ENCODE data around the gene TAF3. TPM values are rescaled to one million over a fixed set of nuclear protein-coding genes. Genes with fewer than 3 reads are reported as not detected.
A peak's percentile ranks its signal among the peaks of the same experiment; 100 is the strongest.

TAF3 gene
- polyA plus RNA-seq, 1 donor (not counting 4 experiments of a cell fraction or from before 2014, with no cell fraction given): 2.0 TPM

DNA sequence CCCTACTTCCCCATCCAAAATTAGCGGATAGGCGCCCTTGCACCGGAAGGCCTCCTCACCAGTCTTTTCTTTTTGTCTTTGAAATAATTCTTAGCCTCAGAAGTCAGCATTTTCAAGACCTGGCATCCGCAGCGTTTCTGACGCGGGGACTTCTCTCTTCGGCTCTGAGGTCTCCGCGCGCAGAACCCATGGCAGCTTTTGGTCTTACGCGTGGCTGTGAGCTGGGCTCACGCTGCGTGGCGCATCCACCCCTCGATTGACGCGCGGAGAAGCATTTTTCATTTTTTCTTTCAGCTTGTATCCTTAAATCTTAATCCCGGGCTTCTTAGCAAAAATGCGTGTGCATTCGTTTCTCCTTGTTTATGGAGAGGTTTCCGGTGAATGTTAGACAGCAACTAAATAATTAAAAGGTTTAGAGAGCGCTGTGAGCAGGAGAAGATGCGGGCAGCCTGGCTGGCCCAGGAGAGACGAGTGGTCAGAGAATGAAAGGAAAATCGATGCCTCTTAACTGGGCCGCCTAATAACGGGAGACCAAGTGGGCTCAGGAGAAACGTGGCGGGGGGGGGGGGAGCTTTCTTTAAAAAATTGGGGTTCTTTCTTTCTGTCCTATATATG is 234.1 kb downstream of the TAF3 start:
- no peaks in the 10 kb centered on the region for H3K9me3 ChIP-seq (ENCODE audit: control insufficient read depth, low read depth, low read length)
- dilution Hi-C loops (cut with MboI; ENCODE audit: extremely low pct_ligation_motif_present, low sequenced_read_pairs): no loop called here
- H3K36me3 ChIP-seq (ENCODE audit: control insufficient read depth in 2 of 2, extremely low read depth in 1 of 2, insufficient read depth in 2 of 2, low read length in 2 of 2): no peaks in the 10 kb centered on the region
- H4K20me1 ChIP-seq (ENCODE audit: control insufficient read depth, extremely low read depth, insufficient read depth, low read length): no peaks in the 10 kb centered on the region
- no peak overlapping the region for H2AFZ ChIP-seq (ENCODE audit: control insufficient read depth, low read length)
- H3K9ac ChIP-seq (ENCODE audit: control insufficient read depth, extremely low read depth, insufficient read depth, low read length): peak overlapping the region; percentile 37
- H3K79me2 ChIP-seq (ENCODE audit: control insufficient read depth, insufficient read depth, low read length): peaks cover 29% of the 10 kb centered on the region
- FAIRE-seq (no peak), DNase-seq (ENCODE audit: low read depth, low spot score) (no peak)
- H3K27me3 ChIP-seq (ENCODE audit: control insufficient read depth, extremely low read depth, insufficient read depth, low read length): peaks cover 12% of the 10 kb centered on the region
- H3K4me1 ChIP-seq (ENCODE audit: control insufficient read depth, extremely low read depth, insufficient read depth, low read length): peaks cover 3% of the 10 kb centered on the region
- H3K4me3 ChIP-seq (ENCODE audit: control insufficient read depth in 2 of 3, extremely low read depth in 1 of 3, insufficient read depth in 2 of 3, low read depth in 1 of 3, low read length in 3 of 3): peak overlapping the region in 1 of 3 experiments; percentile 19
- H3K4me2 ChIP-seq (ENCODE audit: control insufficient read depth, extremely low read depth, insufficient read depth, low read depth, low read length): peak overlapping the region; percentile 37
- peak overlapping the region; percentile 14 for H3K27ac ChIP-seq (ENCODE audit: control insufficient read depth, insufficient read depth, low read length)
- H3K9me1 ChIP-seq (ENCODE audit: control insufficient read depth, extremely low read depth, insufficient read depth, low read length): no peaks in the 10 kb centered on the region
- TF ChIP-seq, protein P1, sequence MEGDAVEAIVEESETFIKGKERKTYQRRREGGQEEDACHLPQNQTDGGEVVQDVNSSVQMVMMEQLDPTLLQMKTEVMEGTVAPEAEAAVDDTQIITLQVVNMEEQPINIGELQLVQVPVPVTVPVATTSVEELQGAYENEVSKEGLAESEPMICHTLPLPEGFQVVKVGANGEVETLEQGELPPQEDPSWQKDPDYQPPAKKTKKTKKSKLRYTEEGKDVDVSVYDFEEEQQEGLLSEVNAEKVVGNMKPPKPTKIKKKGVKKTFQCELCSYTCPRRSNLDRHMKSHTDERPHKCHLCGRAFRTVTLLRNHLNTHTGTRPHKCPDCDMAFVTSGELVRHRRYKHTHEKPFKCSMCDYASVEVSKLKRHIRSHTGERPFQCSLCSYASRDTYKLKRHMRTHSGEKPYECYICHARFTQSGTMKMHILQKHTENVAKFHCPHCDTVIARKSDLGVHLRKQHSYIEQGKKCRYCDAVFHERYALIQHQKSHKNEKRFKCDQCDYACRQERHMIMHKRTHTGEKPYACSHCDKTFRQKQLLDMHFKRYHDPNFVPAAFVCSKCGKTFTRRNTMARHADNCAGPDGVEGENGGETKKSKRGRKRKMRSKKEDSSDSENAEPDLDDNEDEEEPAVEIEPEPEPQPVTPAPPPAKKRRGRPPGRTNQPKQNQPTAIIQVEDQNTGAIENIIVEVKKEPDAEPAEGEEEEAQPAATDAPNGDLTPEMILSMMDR (optimal IDR thresholded peaks at IDR 0.05 in 1 of 3, IDR thresholded peaks at IDR 0.05 in 1 of 3, conservative IDR thresholded peaks at IDR 0.05 in 1 of 3; ENCODE audit: extremely low read depth in 1 of 3, insufficient read depth in 2 of 3, low read length in 3 of 3): no peak
- no peak for TF ChIP-seq EZH2 (IDR thresholded peaks at IDR 0.05; ENCODE audit: low read length)

DNA sequence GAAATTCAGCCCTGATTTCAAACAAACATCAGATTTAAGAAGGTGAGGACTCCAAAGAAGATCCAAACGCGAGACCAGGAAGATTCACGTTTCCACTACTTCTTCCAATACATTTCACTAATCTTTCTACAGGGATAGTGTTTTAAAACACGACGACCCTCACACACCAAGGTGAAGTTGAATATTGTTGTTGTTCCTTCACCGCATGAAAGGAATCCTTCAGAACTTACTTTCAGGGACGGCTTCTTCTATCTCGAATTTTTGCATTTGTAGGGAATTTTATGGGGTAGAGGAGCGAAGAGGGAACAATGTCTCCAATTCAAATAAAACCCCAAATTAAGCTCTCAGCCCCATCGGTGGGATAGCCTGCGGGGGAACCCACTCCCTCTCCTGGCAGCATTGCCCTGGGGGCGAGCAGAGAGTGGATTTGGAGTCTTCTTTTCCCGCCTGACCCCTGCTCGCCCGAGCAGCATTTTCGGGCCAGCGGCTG is 234.7 kb downstream of the TAF3 start:
- H3K4me1 ChIP-seq (ENCODE audit: control insufficient read depth, extremely low read depth, insufficient read depth, low read length): peaks cover 8% of the 10 kb centered on the region
- no peaks in the 10 kb centered on the region for H3K9me1 ChIP-seq (ENCODE audit: control insufficient read depth, extremely low read depth, insufficient read depth, low read length)
- dilution Hi-C loops (cut with MboI; ENCODE audit: extremely low pct_ligation_motif_present, low sequenced_read_pairs): no loop called here
- H4K20me1 ChIP-seq (ENCODE audit: control insufficient read depth, extremely low read depth, insufficient read depth, low read length): no peaks in the 10 kb centered on the region
- H3K79me2 ChIP-seq (ENCODE audit: control insufficient read depth, insufficient read depth, low read length): peaks cover 34% of the 10 kb centered on the region
- H3K9me3 ChIP-seq (ENCODE audit: control insufficient read depth, low read depth, low read length): no peaks in the 10 kb centered on the region
- no peak overlapping the region for H2AFZ ChIP-seq (ENCODE audit: control insufficient read depth, low read length)
- no peak overlapping the region for H3K9ac ChIP-seq (ENCODE audit: control insufficient read depth, extremely low read depth, insufficient read depth, low read length)
- no peak overlapping the region for H3K27ac ChIP-seq (ENCODE audit: control insufficient read depth, insufficient read depth, low read length)
- DNase-seq (ENCODE audit: low read depth, low spot score) (no peak), FAIRE-seq (no peak)
- H3K4me3 ChIP-seq (ENCODE audit: control insufficient read depth in 2 of 3, extremely low read depth in 1 of 3, insufficient read depth in 2 of 3, low read depth in 1 of 3, low read length in 3 of 3): no peak overlapping the region
- no peaks in the 10 kb centered on the region for H3K36me3 ChIP-seq (ENCODE audit: control insufficient read depth in 2 of 2, extremely low read depth in 1 of 2, insufficient read depth in 2 of 2, low read length in 2 of 2)
- peaks cover 11% of the 10 kb centered on the region for H3K27me3 ChIP-seq (ENCODE audit: control insufficient read depth, extremely low read depth, insufficient read depth, low read length)
- TF ChIP-seq EZH2 (IDR thresholded peaks at IDR 0.05; ENCODE audit: low read length): no peak
- TF ChIP-seq, protein P1 (optimal IDR thresholded peaks at IDR 0.05 in 1 of 3, IDR thresholded peaks at IDR 0.05 in 1 of 3, conservative IDR thresholded peaks at IDR 0.05 in 1 of 3; ENCODE audit: extremely low read depth in 1 of 3, insufficient read depth in 2 of 3, low read length in 3 of 3): peak in 1 of 3 experiments; percentile 71
- H3K4me2 ChIP-seq (ENCODE audit: control insufficient read depth, extremely low read depth, insufficient read depth, low read depth, low read length): peak overlapping the region; percentile 27

Measured in keratinocyte (primary cell).